Smooth muscle cell (in vitro differentiated cells): ENCODE results near the gene DYNC1H1. TPM values are rescaled to one million over a fixed set of nuclear protein-coding genes. Genes with fewer than 3 reads are reported as not detected.

ENCODE experiments used
- DNase-seq: peaks from one replicate; lab custom pipeline; 2025; ENCODE audit not compliant: unreplicated experiment; lab: John Stamatoyannopoulos, UW
- H2AFZ ChIP-seq: fragments of 200-600 bp; sonication (generic); 2 replicates; pipeline ENCODE4 v1.6.0; 2016; ENCODE audit warnings: antibody characterized with exemption, low read depth, mild to moderate bottlenecking
- H3F3A ChIP-seq: fragments of 200-600 bp; sonication (generic); 2 replicates; pipeline ENCODE4 v1.6.0; 2017; ENCODE audit warnings: antibody characterized with exemption, low read depth
- H3K27ac ChIP-seq: fragments of 200-600 bp; sonication (generic); 2 replicates; pipeline ENCODE4 v1.5.1; 2016; ENCODE audit warnings: low read depth, mild to moderate bottlenecking
- H3K27me3 ChIP-seq: fragments of 200-600 bp; sonication (generic); 2 replicates; pipeline ENCODE4 v1.6.1; 2016; ENCODE audit warnings: low read depth, mild to moderate bottlenecking
- H3K36me3 ChIP-seq: fragments of 200-600 bp; sonication (generic); 2 replicates; pipeline ENCODE4 v1.5.1; 2016; ENCODE audit warnings: low read depth
- H3K4me1 ChIP-seq: fragments of 200-600 bp; sonication (generic); 2 replicates; pipeline ENCODE4 v1.5.1; 2016; ENCODE audit warnings: low read depth
- H3K4me2 ChIP-seq: fragments of 200-600 bp; sonication (generic); 2 replicates; pipeline ENCODE4 v1.6.0; 2016; ENCODE audit warnings: mild to moderate bottlenecking
- H3K4me3 ChIP-seq: fragments of 200-600 bp; sonication (generic); 2 replicates; pipeline ENCODE4 v1.5.1; 2016; ENCODE audit warnings: mild to moderate bottlenecking
- H3K79me2 ChIP-seq: fragments of 200-600 bp; sonication (generic); 2 replicates; pipeline ENCODE4 v1.6.0; 2016; ENCODE audit warnings: low read depth, mild to moderate bottlenecking
- H3K9ac ChIP-seq: fragments of 200-600 bp; sonication (generic); 2 replicates; pipeline ENCODE4 v1.6.0; 2016; ENCODE audit warnings: low read depth
- H3K9me3 ChIP-seq: fragments of 200-600 bp; sonication (generic); replicated peaks from 2 replicates; pipeline ENCODE4 v1.5.1; 2016; ENCODE audit warnings: low read depth
- H4K20me1 ChIP-seq: fragments of 200-600 bp; sonication (generic); 2 replicates; pipeline ENCODE4 v1.6.0; 2016; ENCODE audit warnings: low read depth
- WGBS: methylation state at CpG from one replicate; pipeline ENCODE4 v1.1.7; 2016; ENCODE audit warnings: low lambda C conversion rate; 5-methylcytosine and 5-hydroxymethylcytosine counted together
- polyA plus RNA-seq: library from polyadenylated mRNA; unstranded; fragments of >200 nt; fragmentation: Nextera tagmentation; extraction: Ambion mirVana; gene quantifications from 2 replicates; pipeline ENCODE4 v1.2.1, GENCODE V29; 2016
- total RNA-seq: library from RNA; depleted of rRNA; stranded (reverse); fragments of >200 nt; gene quantifications from 2 replicates; pipeline ENCODE4 v1.2.3, GENCODE V29; 2014
- TF ChIP-seq, protein P1 (sequence below): fragments of 200-600 bp; sonication (generic); IDR thresholded peaks from 2 replicates; pipeline ENCODE4 v1.5.1; 2017; ENCODE audit warnings: borderline replicate concordance, mild to moderate bottlenecking, antibody characterized with exemption; ENCODE audit not compliant: insufficient read depth, poor library complexity, severe bottlenecking

Gene DYNC1H1
- total and polyA plus RNA-seq, 2 experiments from 2014 or later: 137 to 399 TPM

GRCh38 chr14:102086972-102087761 is 122.8 kb downstream of the DYNC1H1 start, which contains the start of gene HSP90AA1:
TSS of gene HSP90AA1 (minus strand) at chr14:102087044. CDS start at chr14:102086378, 666 bp downstream.
- peak within 1 kb of the TSS; percentile 84 for H2AFZ ChIP-seq
- peak within 1 kb of the TSS; percentile 96 for H3K4me2 ChIP-seq
- TF ChIP-seq, protein P1, sequence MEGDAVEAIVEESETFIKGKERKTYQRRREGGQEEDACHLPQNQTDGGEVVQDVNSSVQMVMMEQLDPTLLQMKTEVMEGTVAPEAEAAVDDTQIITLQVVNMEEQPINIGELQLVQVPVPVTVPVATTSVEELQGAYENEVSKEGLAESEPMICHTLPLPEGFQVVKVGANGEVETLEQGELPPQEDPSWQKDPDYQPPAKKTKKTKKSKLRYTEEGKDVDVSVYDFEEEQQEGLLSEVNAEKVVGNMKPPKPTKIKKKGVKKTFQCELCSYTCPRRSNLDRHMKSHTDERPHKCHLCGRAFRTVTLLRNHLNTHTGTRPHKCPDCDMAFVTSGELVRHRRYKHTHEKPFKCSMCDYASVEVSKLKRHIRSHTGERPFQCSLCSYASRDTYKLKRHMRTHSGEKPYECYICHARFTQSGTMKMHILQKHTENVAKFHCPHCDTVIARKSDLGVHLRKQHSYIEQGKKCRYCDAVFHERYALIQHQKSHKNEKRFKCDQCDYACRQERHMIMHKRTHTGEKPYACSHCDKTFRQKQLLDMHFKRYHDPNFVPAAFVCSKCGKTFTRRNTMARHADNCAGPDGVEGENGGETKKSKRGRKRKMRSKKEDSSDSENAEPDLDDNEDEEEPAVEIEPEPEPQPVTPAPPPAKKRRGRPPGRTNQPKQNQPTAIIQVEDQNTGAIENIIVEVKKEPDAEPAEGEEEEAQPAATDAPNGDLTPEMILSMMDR: no peak
- WGBS: 0% methylated on average over 21 of the region's 106 CpGs
- H3K4me1 ChIP-seq: peaks cover 32% of the 10 kb centered on the region
- H3K9me3 ChIP-seq: no peaks in the 10 kb centered on the region
- H4K20me1 ChIP-seq: peaks cover 42% of the 10 kb centered on the region
- peak within 1 kb of the TSS; percentile 88 for H3K4me3 ChIP-seq
- H3F3A ChIP-seq: peaks cover 21% of the 10 kb centered on the region
- H3K27ac ChIP-seq: peak within 1 kb of the TSS; percentile 96
- no peaks in the 10 kb centered on the region for H3K27me3 ChIP-seq
- H3K9ac ChIP-seq: peak within 1 kb of the TSS; percentile 99
- peak; percentile 93 for DNase-seq
- H3K36me3 ChIP-seq: peaks cover 23% of the 10 kb centered on the region
- H3K79me2 ChIP-seq: peaks cover 42% of the 10 kb centered on the region

GRCh38 chr14:102087762-102088011 is 123.3 kb downstream of the DYNC1H1 start:
- peaks cover 37% of the 10 kb centered on the region for H3K79me2 ChIP-seq
- TF ChIP-seq, protein P1: no peak
- H3K4me3 ChIP-seq: peak overlapping the region; percentile 88
- H4K20me1 ChIP-seq: peaks cover 37% of the 10 kb centered on the region
- H3K27me3 ChIP-seq: no peaks in the 10 kb centered on the region
- H3K9ac ChIP-seq: peak overlapping the region; percentile 83
- no peaks in the 10 kb centered on the region for H3K9me3 ChIP-seq
- WGBS: 19% methylated on average over 11 of the region's 11 CpGs
- peaks cover 22% of the 10 kb centered on the region for H3K36me3 ChIP-seq
- no peak for DNase-seq
- peaks cover 16% of the 10 kb centered on the region for H3F3A ChIP-seq
- H3K4me2 ChIP-seq: peak overlapping the region; percentile 96
- H2AFZ ChIP-seq: peak overlapping the region; percentile 84
- H3K4me1 ChIP-seq: peaks cover 32% of the 10 kb centered on the region
- H3K27ac ChIP-seq: peak overlapping the region; percentile 84

DNA sequence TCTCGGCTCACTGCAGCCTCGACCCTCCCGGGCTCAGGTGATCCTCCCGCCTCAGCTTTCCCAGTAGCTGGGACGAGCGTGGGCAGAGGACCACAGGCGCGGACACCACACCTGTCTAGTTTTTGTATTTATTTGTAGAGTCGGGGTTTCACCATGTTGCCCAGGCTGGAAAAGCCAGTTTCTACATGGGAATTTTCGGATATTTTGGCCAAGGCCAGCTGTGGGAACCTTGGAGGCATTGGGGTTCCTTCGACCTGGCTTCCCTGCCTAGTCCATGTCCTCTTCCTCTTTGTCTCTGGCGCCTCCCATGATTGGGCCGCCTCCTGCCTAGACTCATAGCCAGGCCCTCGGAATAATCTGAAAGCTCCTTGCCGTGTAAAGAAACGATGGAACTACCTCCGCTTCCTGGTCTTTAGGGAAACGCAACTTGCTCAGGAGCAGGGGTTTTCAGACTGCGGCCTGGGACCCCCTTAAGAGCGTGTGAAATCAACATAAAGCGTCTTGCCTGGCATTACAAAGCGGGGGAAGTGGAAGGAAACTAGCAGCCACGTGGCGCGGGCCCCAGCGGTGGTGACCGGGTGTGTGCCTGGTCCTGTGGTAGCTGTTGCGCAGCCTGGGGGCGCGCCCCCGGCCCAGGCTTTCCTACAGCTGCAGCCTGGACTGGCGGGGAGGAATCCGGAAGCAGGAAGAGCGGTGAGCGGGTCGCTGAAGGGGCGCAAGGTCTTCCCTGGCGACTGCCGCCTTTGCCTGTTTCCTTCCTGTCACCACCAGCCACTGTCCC is 123.8 kb downstream of the DYNC1H1 start:
- peaks cover 26% of the 10 kb centered on the region for H3K4me1 ChIP-seq
- peaks cover 32% of the 10 kb centered on the region for H4K20me1 ChIP-seq
- H3K9me3 ChIP-seq: no peaks in the 10 kb centered on the region
- peaks cover 32% of the 10 kb centered on the region for H3K79me2 ChIP-seq
- 23% methylated on average over 37 of the region's 39 CpGs for WGBS
- TF ChIP-seq, protein P1: no peak
- H3K4me2 ChIP-seq: peak overlapping the region; percentile 96
- H3K9ac ChIP-seq: peak overlapping the region; percentile 38
- H3K4me3 ChIP-seq: peak overlapping the region; percentile 88
- no peak for DNase-seq
- H3F3A ChIP-seq: peaks cover 11% of the 10 kb centered on the region
- H2AFZ ChIP-seq: peak overlapping the region; percentile 66
- no peaks in the 10 kb centered on the region for H3K27me3 ChIP-seq
- H3K27ac ChIP-seq: peak overlapping the region; percentile 84
- H3K36me3 ChIP-seq: peaks cover 17% of the 10 kb centered on the region
